IMR-90 (cell line): ENCODE data around the gene ERH. TPM values are rescaled to one million over a fixed set of nuclear protein-coding genes. Genes with fewer than 3 reads are reported as not detected.

Experiments
- ATAC-seq: fragments of 200-7000 bp; cut with Tn5 transposase; 2 replicates; pipeline ENCODE4 v1.9.1; 2020; ENCODE audit warnings: low read depth, mild to moderate bottlenecking, moderate library complexity
- BruUV-seq: library from RNA; stranded (reverse); fragments of 400-500 nt; replicated peaks from 2 replicates; lab custom pipeline; 2021; lab: Mats Ljungman, UMichigan
- CTCF ChIA-PET: fragments of 300-600 bp; formaldehyde crosslinking; extraction: SDS; loops from one replicate; lab custom pipeline; 2021; ENCODE audit warnings: antibody characterized with exemption; lab: Yijun Ruan, JAX
- POLR2A ChIA-PET: fragments of 300-600 bp; sonication (Branson Sonifier 250); formaldehyde crosslinking; loops from one replicate; lab custom pipeline; 2022; ENCODE audit warnings: antibody characterized with exemption; ENCODE audit not compliant: unreplicated experiment; lab: Charles Lee
- DNase-seq: peaks from one replicate; pipeline ENCODE4 v3.0.0; 2013
- H2AFZ ChIP-seq: replicated peaks from 2 replicates; pipeline ENCODE3; 2013; ENCODE audit warnings: low read length, mild to moderate bottlenecking; ENCODE audit not compliant: poor library complexity
- H2AK5ac ChIP-seq: 2 replicates; pipeline ENCODE4 v1.6.1; 2013; ENCODE audit warnings: low read depth, low read length, inconsistent platforms
- H2AK9ac ChIP-seq: replicated peaks from 2 replicates; pipeline ENCODE3; 2013; ENCODE audit warnings: mild to moderate bottlenecking, low read depth, low read length, moderate library complexity; ENCODE audit not compliant: poor library complexity
- H2BK120ac ChIP-seq: 2 replicates; pipeline ENCODE4 v1.6.1; 2013; ENCODE audit warnings: low read depth, low read length, inconsistent platforms
- H2BK15ac ChIP-seq: 3 replicates; pipeline ENCODE4 v1.6.1; 2013; ENCODE audit warnings: low read depth, low read length, inconsistent platforms
- H2BK20ac ChIP-seq: 2 replicates; pipeline ENCODE4 v1.6.1; 2013; ENCODE audit warnings: low read depth, mild to moderate bottlenecking, inconsistent platforms, low read length, moderate library complexity
- H2BK5ac ChIP-seq: 2 replicates; pipeline ENCODE4 v1.6.1; 2013; ENCODE audit warnings: mild to moderate bottlenecking, low read depth, low read length, inconsistent platforms; ENCODE audit not compliant: poor library complexity, severe bottlenecking
- H3K14ac ChIP-seq: replicated peaks from 2 replicates; pipeline ENCODE4 v1.6.1; 2013; ENCODE audit warnings: low read depth, low read length, inconsistent platforms
- H3K18ac ChIP-seq: 2 replicates; pipeline ENCODE4 v1.6.1; 2013; ENCODE audit warnings: low read depth, low read length, control low read depth
- H3K23ac ChIP-seq: 2 replicates; pipeline ENCODE4 v1.6.1; 2013; ENCODE audit warnings: low read depth, low read length, inconsistent platforms
- H3K27ac ChIP-seq: 2 replicates; pipeline ENCODE4 v1.5.1; 2013; ENCODE audit warnings: mild to moderate bottlenecking, control low read depth, low read length; ENCODE audit not compliant: insufficient read depth
- H3K27me3 ChIP-seq: 2 replicates; pipeline ENCODE4 v1.6.1; 2013; ENCODE audit warnings: low read length; ENCODE audit not compliant: control insufficient read depth, insufficient read depth
- H3K36me3 ChIP-seq: 2 replicates; pipeline ENCODE4 v1.6.1; 2013; ENCODE audit warnings: low read length, mixed read lengths; ENCODE audit not compliant: control insufficient read depth, insufficient read depth
- H3K4ac ChIP-seq: 2 replicates; pipeline ENCODE4 v1.6.1; 2013; ENCODE audit warnings: low read depth, low read length, inconsistent platforms
- H3K4me1 ChIP-seq: 2 replicates; pipeline ENCODE4 v1.6.1; 2013; ENCODE audit warnings: low read length, mixed read lengths; ENCODE audit not compliant: control insufficient read depth, insufficient read depth
- H3K4me2 ChIP-seq: 2 replicates; pipeline ENCODE4 v1.6.1; 2013; ENCODE audit warnings: low read depth, mild to moderate bottlenecking, control low read depth, low read length, moderate library complexity
- H3K4me3 ChIP-seq: 2 replicates; pipeline ENCODE4 v1.5.1; 2013; ENCODE audit warnings: low read depth, mild to moderate bottlenecking, control low read depth, low read length, moderate library complexity; ENCODE audit not compliant: insufficient read depth
- H3K56ac ChIP-seq: 2 replicates; pipeline ENCODE4 v1.6.1; 2013; ENCODE audit warnings: low read length, inconsistent platforms; ENCODE audit not compliant: insufficient read depth; ENCODE audit errors: extremely low read depth
- H3K79me1 ChIP-seq, 2 experiments: 2 replicates each; pipeline ENCODE4 v1.6.1; 2013; ENCODE audit warnings: low read length in 2 of 2, inconsistent platforms in 1 of 2, low read depth in 1 of 2
- H3K9ac ChIP-seq: 2 replicates; pipeline ENCODE4 v1.6.1; 2013; ENCODE audit warnings: low read depth, low read length, control low read depth
- H3K9me1 ChIP-seq: 2 replicates; pipeline ENCODE4 v1.6.1; 2013; ENCODE audit warnings: low read length, inconsistent platforms; ENCODE audit not compliant: insufficient read depth
- H3K9me3 ChIP-seq: 2 replicates; pipeline ENCODE4 v1.6.1; 2013; ENCODE audit warnings: low read length; ENCODE audit not compliant: control insufficient read depth, insufficient read depth
- H4K20me1 ChIP-seq: 2 replicates; pipeline ENCODE4 v1.6.1; 2013; ENCODE audit warnings: low read length, inconsistent platforms; ENCODE audit not compliant: insufficient read depth
- H4K5ac ChIP-seq: 2 replicates; pipeline ENCODE4 v1.6.1; 2013; ENCODE audit warnings: mild to moderate bottlenecking, low read depth, low read length, control low read depth
- H4K8ac ChIP-seq, 2 experiments: 2 replicates each; pipeline ENCODE4 v1.6.1; 2013; ENCODE audit warnings: low read depth in 2 of 2, low read length in 2 of 2, control low read depth in 1 of 2, inconsistent platforms in 1 of 2
- H4K91ac ChIP-seq: 2 replicates; pipeline ENCODE4 v1.6.1; 2013; ENCODE audit warnings: low read depth, low read length, inconsistent platforms; ENCODE audit not compliant: insufficient read depth
- BHLHE40 ChIP-seq: fragments of 150-350 bp; IDR thresholded peaks from 2 replicates; pipeline ENCODE4 v1.6.1; 2016; ENCODE audit warnings: mild to moderate bottlenecking, low read depth, low read length
- CEBPB ChIP-seq: IDR thresholded peaks from 2 replicates; pipeline ENCODE4 v1.6.1; 2012; ENCODE audit warnings: low read depth, low read length, improper control_type of control experiment
- CTCF ChIP-seq: conservative IDR thresholded peaks from 2 replicates; pipeline ENCODE4 v1.5.1; 2012; ENCODE audit warnings: mild to moderate bottlenecking, low read depth, low read length, improper control_type of control experiment
- MAFK ChIP-seq: IDR thresholded peaks from 2 replicates; pipeline ENCODE4 v1.6.1; 2012; ENCODE audit warnings: low read depth, low read length, improper control_type of control experiment
- MAZ ChIP-seq: IDR thresholded peaks from 2 replicates; pipeline ENCODE4 v1.6.1; 2012; ENCODE audit warnings: low read depth, mild to moderate bottlenecking, low read length, improper control_type of control experiment, moderate library complexity, borderline replicate concordance
- RAD21 ChIP-seq: IDR thresholded peaks from 2 replicates; pipeline ENCODE4 v1.6.1; 2012; ENCODE audit warnings: low read length, improper control_type of control experiment
- RCOR1 ChIP-seq: IDR thresholded peaks from 2 replicates; pipeline ENCODE4 v1.6.1; 2012; ENCODE audit warnings: mild to moderate bottlenecking, low read length, improper control_type of control experiment; ENCODE audit not compliant: insufficient replicate concordance
- RFX5 ChIP-seq: IDR thresholded peaks from 2 replicates; pipeline ENCODE4 v1.8.0; 2012; ENCODE audit warnings: low read depth, mild to moderate bottlenecking, low read length, moderate library complexity
- USF2 ChIP-seq: fragments of 150-350 bp; IDR thresholded peaks from 2 replicates; pipeline ENCODE4 v1.6.1; 2017; ENCODE audit warnings: mild to moderate bottlenecking, antibody characterized with exemption, low read length, low read depth
- WGBS, 2 experiments: methylation state at CpG; one replicate each; pipeline versions ENCODE4 v1.1.5 to v1.1.7; 2013; ENCODE audit warnings: missing lambda C conversion rate in 2 of 2; ENCODE audit not compliant: insufficient read length in 1 of 2; ENCODE audit errors: extremely low coverage in 2 of 2; 5-methylcytosine and 5-hydroxymethylcytosine counted together
- dilution Hi-C: fragments of 300-500 bp; cut with HindIII; formaldehyde crosslinking; loops from one replicate; pipeline ENCODE4 v1.14.3; 2018; ENCODE audit warnings: low sequenced_read_pairs; ENCODE audit not compliant: unreplicated experiment
- in situ Hi-C: fragments of 300-500 bp; cut with MboI; formaldehyde crosslinking; loops from 3 replicates; pipeline ENCODE4 v1.14.3; 2019; ENCODE audit warnings: low sequenced_read_pairs, inconsistent platforms, mixed read lengths
- intact Hi-C: fragments of 100-400 bp; cut with micrococcal nuclease; formaldehyde crosslinking; loops from 2 replicates; pipeline ENCODE4 v1.10.0; 2022
- polyA plus RNA-seq, 3 experiments: library from polyadenylated mRNA; depleted of rRNA; stranded (reverse); fragments of >200 nt; gene quantifications; 2 replicates each; pipeline ENCODE4 v1.2.3, GENCODE V29; 2012; ENCODE audit warnings: low replicate concordance in 1 of 3
- total RNA-seq: library from RNA; depleted of rRNA; stranded (reverse); fragments of >200 nt; gene quantifications from 2 replicates; pipeline ENCODE4 v1.2.3, GENCODE V29; 2012
- TF ChIP-seq, protein P1 (sequence below): fragments of 150-350 bp; IDR thresholded peaks from 2 replicates; pipeline ENCODE4 v1.6.1; 2016; ENCODE audit warnings: low read depth, mild to moderate bottlenecking, low read length, moderate library complexity, borderline replicate concordance

The ERH gene
- total and polyA plus RNA-seq, 2 of the 4 experiments (the other 2 are of a cell fraction): 64.2 to 150 TPM

GRCh38 chr14:69370061-69370460 lies 28.0 kb downstream of the ERH start:
- ATAC-seq (no peak), DNase-seq (no peak)
- TF ChIP-seq USF2 (no peak), RCOR1 (no peak), RAD21 (no peak), MAZ (no peak), MAFK (no peak), CTCF (no peak), RFX5 (no peak), BHLHE40 (no peak), CEBPB (no peak)
- TF ChIP-seq, protein P1, sequence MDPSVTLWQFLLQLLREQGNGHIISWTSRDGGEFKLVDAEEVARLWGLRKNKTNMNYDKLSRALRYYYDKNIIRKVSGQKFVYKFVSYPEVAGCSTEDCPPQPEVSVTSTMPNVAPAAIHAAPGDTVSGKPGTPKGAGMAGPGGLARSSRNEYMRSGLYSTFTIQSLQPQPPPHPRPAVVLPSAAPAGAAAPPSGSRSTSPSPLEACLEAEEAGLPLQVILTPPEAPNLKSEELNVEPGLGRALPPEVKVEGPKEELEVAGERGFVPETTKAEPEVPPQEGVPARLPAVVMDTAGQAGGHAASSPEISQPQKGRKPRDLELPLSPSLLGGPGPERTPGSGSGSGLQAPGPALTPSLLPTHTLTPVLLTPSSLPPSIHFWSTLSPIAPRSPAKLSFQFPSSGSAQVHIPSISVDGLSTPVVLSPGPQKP: no peak
- H3K36me3 ChIP-seq: peaks cover 3% of the 10 kb centered on the region; the same call in 1 of the 2 replicates
- no peaks in the 10 kb centered on the region for H3K79me1 ChIP-seq
- H2BK20ac ChIP-seq: no peak overlapping the region
- H3K4ac ChIP-seq: no peak overlapping the region
- ChIA-PET POLR2A (no interaction called here), CTCF (interaction anchor here (1.0 kb wide), 1 partner anchor 9 kb away, joined by 3 read pairs; no protein-coding TSS in a partner anchor)
- no peak overlapping the region for H3K27ac ChIP-seq
- H3K23ac ChIP-seq: no peak overlapping the region
- no peak overlapping the region for H2BK15ac ChIP-seq
- no peak overlapping the region for H4K91ac ChIP-seq
- H2AFZ ChIP-seq: no peak overlapping the region
- H2BK120ac ChIP-seq: no peak overlapping the region
- intact Hi-C loops (no loop called here), in situ Hi-C loops (no loop called here), dilution Hi-C loops (no loop called here)
- no peak overlapping the region for H3K9ac ChIP-seq
- no peak overlapping the region for H2AK5ac ChIP-seq
- no peak overlapping the region for H4K8ac ChIP-seq
- WGBS, 2 experiments: no CpG with 5 or more reads among the region's 5 CpGs
- H4K5ac ChIP-seq: no peak overlapping the region
- no peak overlapping the region for H3K4me3 ChIP-seq
- no peak overlapping the region for H2BK5ac ChIP-seq
- H3K4me1 ChIP-seq: no peaks in the 10 kb centered on the region
- no peak overlapping the region for H3K56ac ChIP-seq
- H3K27me3 ChIP-seq: no peaks in the 10 kb centered on the region
- H3K14ac ChIP-seq: no peak overlapping the region
- H4K20me1 ChIP-seq: no peaks in the 10 kb centered on the region
- no peaks in the 10 kb centered on the region for H3K9me1 ChIP-seq
- H3K4me2 ChIP-seq: no peak overlapping the region
- no peak overlapping the region for H3K18ac ChIP-seq
- H2AK9ac ChIP-seq: no peak overlapping the region
- no peaks in the 10 kb centered on the region for H3K9me3 ChIP-seq
- no TSS peak for BruUV-seq
